GM19463 (cell line): Measurements from ENCODE around the gene SLAMF1.
"Not testable (repeated sequence)": the region's sequence is repeated elsewhere in the genome, so short reads cannot be mapped to it uniquely, and the experiment has no call there.

Experiments
- ATAC-seq: cut with Tn5 transposase; IDR thresholded peaks from one replicate; pipeline ENCODE4 v1.9.1; 2021; ENCODE audit warnings: mild to moderate bottlenecking, moderate library complexity; ENCODE audit not compliant: unreplicated experiment

The SLAMF1 gene

GRCh38 chr1:160567858-160568682, 78.8 kb downstream of the SLAMF1 start:
- no peak for ATAC-seq

GRCh38 chr1:160567341-160567740, 79.5 kb downstream of the SLAMF1 start:
- ATAC-seq, result no peak

DNA sequence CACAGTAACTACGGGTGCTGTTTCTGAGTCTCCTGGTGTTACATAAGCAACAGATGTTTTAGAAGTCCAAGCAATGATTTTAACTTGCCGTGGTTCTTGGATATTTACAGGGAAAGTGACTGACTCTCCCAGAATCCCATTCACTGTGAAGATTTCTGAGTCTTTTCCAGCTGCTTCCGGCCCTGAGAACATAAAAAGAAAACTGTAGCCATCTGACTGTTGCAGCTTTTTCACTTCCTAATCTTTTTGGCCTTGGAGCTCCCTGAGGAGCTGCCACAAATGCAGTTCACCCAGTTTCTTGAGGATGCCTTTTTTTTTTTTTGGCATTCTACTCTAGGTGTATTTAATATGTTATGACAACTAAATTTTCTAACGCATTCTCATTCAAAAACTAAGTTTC, 81.3 kb downstream of the SLAMF1 start:
- ATAC-seq, result no peak

- ATAC-seq, result not testable (repeated sequence)
These were observed 83.6 kb downstream of the SLAMF1 start for GRCh38 chr1:160563230-160563629.

- not testable (repeated sequence) for ATAC-seq
These were observed 84.1 kb downstream of the SLAMF1 start for GRCh38 chr1:160562745-160563144.

GRCh38 chr1:160560806-160561205, 86.0 kb downstream of the SLAMF1 start:
- no peak for ATAC-seq

GRCh38 chr1:160560045-160560705, 86.7 kb downstream of the SLAMF1 start:
- no peak for ATAC-seq

- not testable (repeated sequence) for ATAC-seq
These were observed 87.4 kb downstream of the SLAMF1 start for GRCh38 chr1:160559437-160559836.

DNA sequence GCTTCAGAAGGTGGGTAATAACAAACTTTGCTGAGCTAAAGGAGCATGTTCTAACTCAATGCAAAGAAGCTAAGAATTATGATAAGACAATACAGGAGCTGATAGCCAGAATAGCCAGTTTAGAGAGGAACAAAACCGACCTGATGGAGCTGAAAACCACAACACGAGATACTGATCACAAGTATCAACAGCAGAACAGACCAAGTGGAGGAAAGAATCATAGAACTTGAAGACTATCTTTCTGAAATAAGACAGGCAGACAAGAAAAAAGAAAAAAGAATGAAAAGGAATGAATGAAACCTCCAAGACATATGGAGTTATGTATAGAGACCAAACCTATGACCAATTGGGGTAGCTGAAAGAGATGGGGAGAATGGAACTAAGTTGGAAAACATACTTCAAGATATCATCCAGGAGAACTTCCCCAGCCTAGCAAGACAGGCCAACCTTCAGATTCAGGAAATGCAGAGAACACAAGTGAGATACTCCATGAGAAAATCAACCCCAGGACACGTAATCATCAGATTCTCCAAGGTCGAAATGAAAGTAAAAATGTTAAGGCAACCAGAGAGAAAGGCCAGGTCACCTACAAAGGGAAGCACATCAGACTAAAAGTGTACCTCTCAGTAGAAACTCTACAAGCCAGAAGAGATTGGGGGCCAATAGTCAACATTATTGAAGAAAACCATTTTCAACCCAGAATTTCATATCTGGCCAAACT, 88.0 kb downstream of the SLAMF1 start:
- no peak for ATAC-seq
